ENCODE measurements around the gene FILIP1. TPM values are rescaled to one million over a fixed set of nuclear protein-coding genes. Genes with fewer than 3 reads are reported as not detected.

Gene FILIP1
- total and polyA plus RNA-seq, 2 of the 4 experiments (the other 2 are of a cell fraction) = under 0.01 to 0.03 TPM

- Histone ChIP-seq H3K9ac (ENCODE audit: low read depth, low read length) (no peak overlapping the region), H4K8ac (ENCODE audit: low read depth in 2 of 2, low read length in 2 of 2) (no peak overlapping the region), H2BK5ac (ENCODE audit: low read depth, low read length, poor library complexity, severe bottlenecking) (no peak overlapping the region), H3K79me1 (ENCODE audit: low read depth in 1 of 2, low read length in 2 of 2) (no peaks in the 10 kb centered on the region), H3K56ac (ENCODE audit: extremely low read depth, insufficient read depth, low read length) (no peak overlapping the region), H3K27me3 (ENCODE audit: control insufficient read depth, insufficient read depth, low read length) (no peaks in the 10 kb centered on the region), H3K23ac (ENCODE audit: low read depth, low read length) (no peak overlapping the region), H3K9me1 (ENCODE audit: insufficient read depth, low read length) (no peaks in the 10 kb centered on the region), H3K4me3 (ENCODE audit: insufficient read depth, low read depth, low read length) (no peak overlapping the region), H3K27ac (ENCODE audit: insufficient read depth, low read length) (no peak overlapping the region), H3K14ac (replicated peaks; ENCODE audit: low read depth, low read length) (no peak overlapping the region), H3K4me2 (ENCODE audit: low read depth, low read length) (no peak overlapping the region), H3K4ac (ENCODE audit: low read depth, low read length) (no peak overlapping the region), H4K20me1 (ENCODE audit: insufficient read depth, low read length) (no peaks in the 10 kb centered on the region), H2AK5ac (ENCODE audit: low read depth, low read length) (no peak overlapping the region), H2BK120ac (ENCODE audit: low read depth, low read length) (no peak overlapping the region), H2BK20ac (ENCODE audit: low read depth, low read length) (no peak overlapping the region), H2AK9ac (replicated peaks; ENCODE audit: low read depth, low read length, poor library complexity) (no peak overlapping the region), H2BK15ac (ENCODE audit: low read depth, low read length) (no peak overlapping the region), H3K36me3 (ENCODE audit: control insufficient read depth, insufficient read depth, low read length) (no peaks in the 10 kb centered on the region), H4K5ac (ENCODE audit: low read depth, low read length) (no peak overlapping the region), H3K18ac (ENCODE audit: low read depth, low read length) (no peak overlapping the region), H4K91ac (ENCODE audit: insufficient read depth, low read depth, low read length) (no peak overlapping the region), H3K4me1 (ENCODE audit: control insufficient read depth, insufficient read depth, low read length) (peaks cover 4% of the 10 kb centered on the region; the same call in 1 of the 2 replicates), H2AFZ (replicated peaks; ENCODE audit: low read length, poor library complexity) (no peak overlapping the region), H3K9me3 (ENCODE audit: control insufficient read depth, insufficient read depth, low read length) (peaks cover 2% of the 10 kb centered on the region; the same call in 1 of the 2 replicates)
- WGBS, 2 experiments (ENCODE audit: extremely low coverage in 2 of 2, insufficient read length in 1 of 2) = 100% methylated on average over 1 of the region's 3 CpGs; no CpG with 5 or more reads in 1 of the 2 experiments
- in situ Hi-C loops (cut with MboI; ENCODE audit: low sequenced_read_pairs) = no loop called here
- ChIA-PET POLR2A (ENCODE audit: unreplicated experiment) (no interaction called here), CTCF (no interaction called here)
- intact Hi-C loops (cut with micrococcal nuclease) = no loop called here
- BruUV-seq (replicated peaks) = no TSS peak
- no peak for TF ChIP-seq RFX5 (IDR thresholded peaks at IDR 0.05; ENCODE audit: low read depth, low read length)
- TF ChIP-seq, protein P1, sequence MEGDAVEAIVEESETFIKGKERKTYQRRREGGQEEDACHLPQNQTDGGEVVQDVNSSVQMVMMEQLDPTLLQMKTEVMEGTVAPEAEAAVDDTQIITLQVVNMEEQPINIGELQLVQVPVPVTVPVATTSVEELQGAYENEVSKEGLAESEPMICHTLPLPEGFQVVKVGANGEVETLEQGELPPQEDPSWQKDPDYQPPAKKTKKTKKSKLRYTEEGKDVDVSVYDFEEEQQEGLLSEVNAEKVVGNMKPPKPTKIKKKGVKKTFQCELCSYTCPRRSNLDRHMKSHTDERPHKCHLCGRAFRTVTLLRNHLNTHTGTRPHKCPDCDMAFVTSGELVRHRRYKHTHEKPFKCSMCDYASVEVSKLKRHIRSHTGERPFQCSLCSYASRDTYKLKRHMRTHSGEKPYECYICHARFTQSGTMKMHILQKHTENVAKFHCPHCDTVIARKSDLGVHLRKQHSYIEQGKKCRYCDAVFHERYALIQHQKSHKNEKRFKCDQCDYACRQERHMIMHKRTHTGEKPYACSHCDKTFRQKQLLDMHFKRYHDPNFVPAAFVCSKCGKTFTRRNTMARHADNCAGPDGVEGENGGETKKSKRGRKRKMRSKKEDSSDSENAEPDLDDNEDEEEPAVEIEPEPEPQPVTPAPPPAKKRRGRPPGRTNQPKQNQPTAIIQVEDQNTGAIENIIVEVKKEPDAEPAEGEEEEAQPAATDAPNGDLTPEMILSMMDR (conservative IDR thresholded peaks at IDR 0.05; ENCODE audit: low read depth, low read length) = no peak
- ATAC-seq (ENCODE audit: low read depth) (no peak), DNase-seq (no peak)
- dilution Hi-C loops (cut with HindIII; ENCODE audit: low sequenced_read_pairs, unreplicated experiment) = no loop called here
Observed at GRCh38 chr6:75302280-75302679, 191.3 kb downstream of the FILIP1 start.

Measured in IMR-90 (cell line).